Astrocyte (in vitro differentiated cells and primary cell): ENCODE results near the gene SEMA4D.

ENCODE experiments used
- EZH2 ChIP-seq: IDR thresholded peaks from 2 replicates; pipeline ENCODE4 v1.6.1; 2012; ENCODE audit warnings: mild to moderate bottlenecking, low read length, inconsistent platforms; ENCODE audit not compliant: insufficient read depth
- TF ChIP-seq, protein P1 (sequence below): IDR thresholded peaks from 2 replicates; pipeline ENCODE4 v1.5.1; 2011; ENCODE audit warnings: low read depth, mild to moderate bottlenecking, inconsistent platforms, low read length, moderate library complexity; ENCODE audit not compliant: insufficient read depth

DNA sequence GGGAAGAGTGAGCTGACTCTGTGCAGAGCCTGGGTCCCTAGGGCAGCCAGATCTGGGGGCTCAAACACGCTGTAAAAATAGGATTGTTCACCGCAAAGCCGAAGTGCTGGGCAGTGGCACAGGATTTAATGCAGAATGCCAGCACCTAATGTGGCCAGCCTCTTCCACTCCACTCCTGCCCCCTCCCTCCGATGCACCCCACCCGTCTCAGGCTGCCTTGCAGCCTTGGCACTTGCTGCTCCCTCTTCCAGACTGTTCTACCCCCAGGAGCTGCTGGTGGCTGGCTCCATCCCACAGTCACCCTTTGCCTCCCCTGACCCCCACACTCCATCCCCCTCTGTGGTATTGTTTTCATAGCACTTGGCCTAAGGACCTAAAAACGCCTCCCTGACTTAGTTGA is 86.2 kb downstream of the SEMA4D start:
- TF ChIP-seq EZH2, result no peak
- TF ChIP-seq, protein P1, sequence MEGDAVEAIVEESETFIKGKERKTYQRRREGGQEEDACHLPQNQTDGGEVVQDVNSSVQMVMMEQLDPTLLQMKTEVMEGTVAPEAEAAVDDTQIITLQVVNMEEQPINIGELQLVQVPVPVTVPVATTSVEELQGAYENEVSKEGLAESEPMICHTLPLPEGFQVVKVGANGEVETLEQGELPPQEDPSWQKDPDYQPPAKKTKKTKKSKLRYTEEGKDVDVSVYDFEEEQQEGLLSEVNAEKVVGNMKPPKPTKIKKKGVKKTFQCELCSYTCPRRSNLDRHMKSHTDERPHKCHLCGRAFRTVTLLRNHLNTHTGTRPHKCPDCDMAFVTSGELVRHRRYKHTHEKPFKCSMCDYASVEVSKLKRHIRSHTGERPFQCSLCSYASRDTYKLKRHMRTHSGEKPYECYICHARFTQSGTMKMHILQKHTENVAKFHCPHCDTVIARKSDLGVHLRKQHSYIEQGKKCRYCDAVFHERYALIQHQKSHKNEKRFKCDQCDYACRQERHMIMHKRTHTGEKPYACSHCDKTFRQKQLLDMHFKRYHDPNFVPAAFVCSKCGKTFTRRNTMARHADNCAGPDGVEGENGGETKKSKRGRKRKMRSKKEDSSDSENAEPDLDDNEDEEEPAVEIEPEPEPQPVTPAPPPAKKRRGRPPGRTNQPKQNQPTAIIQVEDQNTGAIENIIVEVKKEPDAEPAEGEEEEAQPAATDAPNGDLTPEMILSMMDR, result no peak
